ENCODE measurements around the gene GRK5.
"Not testable (repeated sequence)": the region's sequence is repeated elsewhere in the genome, so short reads cannot be mapped to it uniquely, and the experiment has no call there.

GRK5 gene

GRCh38 chr10:119429771-119430170 lies 222.4 kb downstream of the GRK5 start:
- H3K9ac ChIP-seq (ENCODE audit: low read length): no peak overlapping the region
- no peaks in the 10 kb centered on the region for H3K27me3 ChIP-seq (ENCODE audit: low read length)

GRCh38 chr10:119431034-119431772 lies 223.8 kb downstream of the GRK5 start:
- Histone ChIP-seq H3K9ac (ENCODE audit: low read length) (no peak overlapping the region), H3K36me3 (ENCODE audit: low read length) (no peaks in the 10 kb centered on the region), H3F3A (ENCODE audit: insufficient read depth) (no peaks in the 10 kb centered on the region), H3K79me2 (ENCODE audit: insufficient read depth, low read length) (no peaks in the 10 kb centered on the region), H3K27me3 (ENCODE audit: low read length) (no peaks in the 10 kb centered on the region), H3K9me3 (ENCODE audit: insufficient read depth, low read length) (no peaks in the 10 kb centered on the region; the same call in 1 of the 2 replicates), H3K4me3 (ENCODE audit: insufficient read depth, low read length, poor library complexity, severe bottlenecking) (no peak overlapping the region), H3K4me2 (ENCODE audit: low read depth, low read length, poor library complexity, severe bottlenecking) (no peak overlapping the region), H3K9me2 (replicated peaks; ENCODE audit: insufficient read depth, low read length) (no peaks in the 10 kb centered on the region), H2AFZ (ENCODE audit: low read depth, low read length, severe bottlenecking) (no peak overlapping the region), H4K20me1 (ENCODE audit: low read depth, low read length) (no peaks in the 10 kb centered on the region), H3K27ac (ENCODE audit: low read depth, low read length) (no peak overlapping the region)
- TF ChIP-seq CTCF (IDR thresholded peaks at IDR 0.05; ENCODE audit: insufficient read depth, low read length, poor library complexity, severe bottlenecking): no peak
- TF ChIP-seq EZH2phosphoT487 (conservative IDR thresholded peaks at IDR 0.05; ENCODE audit: low read length): no peak

More at GRCh38 chr10:119429771-119430170, 222.4 kb downstream of the GRK5 start:
- Histone ChIP-seq H3K79me2 (ENCODE audit: insufficient read depth, low read length) (no peaks in the 10 kb centered on the region), H3K36me3 (ENCODE audit: low read length) (no peaks in the 10 kb centered on the region), H3F3A (ENCODE audit: insufficient read depth) (no peaks in the 10 kb centered on the region), H4K20me1 (ENCODE audit: low read depth, low read length) (no peaks in the 10 kb centered on the region), H3K9me3 (ENCODE audit: insufficient read depth, low read length) (no peaks in the 10 kb centered on the region; the same call in 1 of the 2 replicates), H3K4me2 (ENCODE audit: low read depth, low read length, poor library complexity, severe bottlenecking) (no peak overlapping the region), H3K27ac (ENCODE audit: low read depth, low read length) (no peak overlapping the region), H3K4me3 (ENCODE audit: insufficient read depth, low read length, poor library complexity, severe bottlenecking) (no peak overlapping the region), H3K9me2 (replicated peaks; ENCODE audit: insufficient read depth, low read length) (no peaks in the 10 kb centered on the region), H2AFZ (ENCODE audit: low read depth, low read length, severe bottlenecking) (no peak overlapping the region)
- TF ChIP-seq EZH2phosphoT487 (conservative IDR thresholded peaks at IDR 0.05; ENCODE audit: low read length) (no peak), CTCF (IDR thresholded peaks at IDR 0.05; ENCODE audit: insufficient read depth, low read length, poor library complexity, severe bottlenecking) (no peak)

DNA sequence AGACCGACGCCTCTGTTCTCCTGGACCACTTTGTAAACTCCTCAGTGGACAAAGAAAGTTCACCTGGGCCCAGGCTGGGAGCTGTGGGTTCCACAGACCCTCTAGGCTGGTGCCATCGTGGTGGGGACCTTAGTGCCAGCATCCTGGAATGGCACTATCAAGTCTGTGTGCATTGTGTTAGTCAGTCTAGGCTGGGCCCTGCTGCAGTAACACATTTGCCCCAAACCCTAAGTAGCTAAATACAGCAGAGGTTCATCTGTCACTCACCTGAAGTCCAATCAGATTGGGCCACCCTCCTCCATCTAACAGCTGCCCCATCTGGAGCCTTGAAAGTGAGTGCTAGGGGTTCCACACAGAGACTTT lies 224.4 kb downstream of the GRK5 start:
- no peaks in the 10 kb centered on the region for H3K27me3 ChIP-seq (ENCODE audit: low read length)
- no peak overlapping the region for H3K27ac ChIP-seq (ENCODE audit: low read depth, low read length)
- no peaks in the 10 kb centered on the region for H3F3A ChIP-seq (ENCODE audit: insufficient read depth)
- no peak overlapping the region for H3K4me2 ChIP-seq (ENCODE audit: low read depth, low read length, poor library complexity, severe bottlenecking)
- H4K20me1 ChIP-seq (ENCODE audit: low read depth, low read length): no peaks in the 10 kb centered on the region
- no peaks in the 10 kb centered on the region for H3K36me3 ChIP-seq (ENCODE audit: low read length)
- no peaks in the 10 kb centered on the region; the same call in 1 of the 2 replicates for H3K9me3 ChIP-seq (ENCODE audit: insufficient read depth, low read length)
- no peak overlapping the region for H3K4me3 ChIP-seq (ENCODE audit: insufficient read depth, low read length, poor library complexity, severe bottlenecking)
- no peaks in the 10 kb centered on the region for H3K79me2 ChIP-seq (ENCODE audit: insufficient read depth, low read length)
- no peak for TF ChIP-seq EZH2phosphoT487 (conservative IDR thresholded peaks at IDR 0.05; ENCODE audit: low read length)
- TF ChIP-seq CTCF (IDR thresholded peaks at IDR 0.05; ENCODE audit: insufficient read depth, low read length, poor library complexity, severe bottlenecking): no peak
- H2AFZ ChIP-seq (ENCODE audit: low read depth, low read length, severe bottlenecking): no peak overlapping the region
- H3K9ac ChIP-seq (ENCODE audit: low read length): no peak overlapping the region
- H3K9me2 ChIP-seq (replicated peaks; ENCODE audit: insufficient read depth, low read length): no peaks in the 10 kb centered on the region

DNA sequence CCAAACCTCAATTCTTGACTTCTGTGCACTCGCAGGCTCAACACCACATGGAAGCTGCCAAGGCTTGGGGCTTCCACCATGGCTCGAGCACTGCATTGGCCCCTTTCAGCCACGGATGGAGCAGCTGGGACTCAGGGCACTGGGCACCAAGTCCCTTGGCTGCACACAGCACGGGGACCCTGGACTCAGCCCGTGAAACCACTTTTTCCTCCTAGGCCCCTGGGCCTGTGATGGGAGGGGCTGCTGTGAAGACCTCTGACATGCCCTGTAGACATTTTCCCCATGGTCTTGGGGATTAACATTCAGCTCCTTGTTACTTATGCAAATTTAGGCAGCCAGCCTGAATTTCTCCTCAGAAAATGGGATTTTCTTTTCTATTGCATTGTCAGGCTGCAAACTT lies 227.6 kb downstream of the GRK5 start:
- not testable (repeated sequence) for H3F3A ChIP-seq (ENCODE audit: insufficient read depth); H3K9ac ChIP-seq (ENCODE audit: low read length); H3K36me3 ChIP-seq (ENCODE audit: low read length); H3K27me3 ChIP-seq (ENCODE audit: low read length); H3K9me3 ChIP-seq (ENCODE audit: insufficient read depth, low read length); H3K9me2 ChIP-seq (replicated peaks; ENCODE audit: insufficient read depth, low read length); H3K4me2 ChIP-seq (ENCODE audit: low read depth, low read length, poor library complexity, severe bottlenecking); H4K20me1 ChIP-seq (ENCODE audit: low read depth, low read length); H3K4me3 ChIP-seq (ENCODE audit: insufficient read depth, low read length, poor library complexity, severe bottlenecking); H3K79me2 ChIP-seq (ENCODE audit: insufficient read depth, low read length); H2AFZ ChIP-seq (ENCODE audit: low read depth, low read length, severe bottlenecking); H3K27ac ChIP-seq (ENCODE audit: low read depth, low read length)
